Measurements from ENCODE around the gene UST. TPM values are rescaled to one million over a fixed set of nuclear protein-coding genes. Genes with fewer than 3 reads are reported as not detected.

The UST gene
- polyA plus RNA-seq, 1 donor (not counting 4 experiments of a cell fraction or from before 2014, with no cell fraction given): 6.1 TPM

DNA sequence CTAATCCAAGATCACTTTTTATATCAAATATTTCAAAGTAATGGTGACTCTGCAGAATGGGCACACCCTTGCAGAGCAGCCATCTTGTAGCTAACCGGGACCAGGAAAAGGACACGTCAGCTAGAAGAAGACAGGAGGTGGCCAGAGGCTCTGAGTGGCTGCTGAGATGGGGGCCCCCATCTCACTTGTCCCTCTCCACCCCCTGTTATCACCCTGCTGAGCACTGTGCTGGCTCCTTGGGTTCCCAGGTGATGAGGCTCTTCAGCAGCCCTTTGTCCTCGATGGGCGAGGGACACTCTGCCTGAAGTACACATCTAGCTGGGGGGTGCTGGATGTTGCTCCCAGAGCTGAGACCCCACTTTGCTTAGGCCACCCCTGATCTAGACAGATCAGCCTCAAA, 126.3 kb downstream of the UST start:
- no peak for TF ChIP-seq EZH2 (IDR thresholded peaks at IDR 0.05; ENCODE audit: low read length)
- TF ChIP-seq, protein P1, sequence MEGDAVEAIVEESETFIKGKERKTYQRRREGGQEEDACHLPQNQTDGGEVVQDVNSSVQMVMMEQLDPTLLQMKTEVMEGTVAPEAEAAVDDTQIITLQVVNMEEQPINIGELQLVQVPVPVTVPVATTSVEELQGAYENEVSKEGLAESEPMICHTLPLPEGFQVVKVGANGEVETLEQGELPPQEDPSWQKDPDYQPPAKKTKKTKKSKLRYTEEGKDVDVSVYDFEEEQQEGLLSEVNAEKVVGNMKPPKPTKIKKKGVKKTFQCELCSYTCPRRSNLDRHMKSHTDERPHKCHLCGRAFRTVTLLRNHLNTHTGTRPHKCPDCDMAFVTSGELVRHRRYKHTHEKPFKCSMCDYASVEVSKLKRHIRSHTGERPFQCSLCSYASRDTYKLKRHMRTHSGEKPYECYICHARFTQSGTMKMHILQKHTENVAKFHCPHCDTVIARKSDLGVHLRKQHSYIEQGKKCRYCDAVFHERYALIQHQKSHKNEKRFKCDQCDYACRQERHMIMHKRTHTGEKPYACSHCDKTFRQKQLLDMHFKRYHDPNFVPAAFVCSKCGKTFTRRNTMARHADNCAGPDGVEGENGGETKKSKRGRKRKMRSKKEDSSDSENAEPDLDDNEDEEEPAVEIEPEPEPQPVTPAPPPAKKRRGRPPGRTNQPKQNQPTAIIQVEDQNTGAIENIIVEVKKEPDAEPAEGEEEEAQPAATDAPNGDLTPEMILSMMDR (optimal IDR thresholded peaks at IDR 0.05 in 1 of 3, IDR thresholded peaks at IDR 0.05 in 1 of 3, conservative IDR thresholded peaks at IDR 0.05 in 1 of 3; ENCODE audit: extremely low read depth in 1 of 3, insufficient read depth in 2 of 3, low read length in 3 of 3): no peak
- FAIRE-seq: no peak
- H3K4me3 ChIP-seq (ENCODE audit: control insufficient read depth in 2 of 3, extremely low read depth in 1 of 3, insufficient read depth in 2 of 3, low read depth in 1 of 3, low read length in 3 of 3): no peak overlapping the region
- H3K4me1 ChIP-seq (ENCODE audit: control insufficient read depth, extremely low read depth, insufficient read depth, low read length): peaks cover 54% of the 10 kb centered on the region
- dilution Hi-C loops (cut with MboI; ENCODE audit: extremely low pct_ligation_motif_present, low sequenced_read_pairs): no loop called here
- no peak overlapping the region for H3K4me2 ChIP-seq (ENCODE audit: control insufficient read depth, extremely low read depth, insufficient read depth, low read depth, low read length)
- H3K9me1 ChIP-seq (ENCODE audit: control insufficient read depth, extremely low read depth, insufficient read depth, low read length): no peaks in the 10 kb centered on the region
- H4K20me1 ChIP-seq (ENCODE audit: control insufficient read depth, extremely low read depth, insufficient read depth, low read length): no peaks in the 10 kb centered on the region
- no peaks in the 10 kb centered on the region for H3K36me3 ChIP-seq (ENCODE audit: control insufficient read depth in 2 of 2, extremely low read depth in 1 of 2, insufficient read depth in 2 of 2, low read length in 2 of 2)
- no peak overlapping the region for H3K27ac ChIP-seq (ENCODE audit: control insufficient read depth, insufficient read depth, low read length)
- H3K79me2 ChIP-seq (ENCODE audit: control insufficient read depth, insufficient read depth, low read length): no peaks in the 10 kb centered on the region
- no peaks in the 10 kb centered on the region for H3K9me3 ChIP-seq (ENCODE audit: control insufficient read depth, low read depth, low read length)
- no peak overlapping the region for H2AFZ ChIP-seq (ENCODE audit: control insufficient read depth, low read length)
- no peaks in the 10 kb centered on the region for H3K27me3 ChIP-seq (ENCODE audit: control insufficient read depth, extremely low read depth, insufficient read depth, low read length)
- DNase-seq (ENCODE audit: low read depth, low spot score): no peak
- no peak overlapping the region for H3K9ac ChIP-seq (ENCODE audit: control insufficient read depth, extremely low read depth, insufficient read depth, low read length)

DNA sequence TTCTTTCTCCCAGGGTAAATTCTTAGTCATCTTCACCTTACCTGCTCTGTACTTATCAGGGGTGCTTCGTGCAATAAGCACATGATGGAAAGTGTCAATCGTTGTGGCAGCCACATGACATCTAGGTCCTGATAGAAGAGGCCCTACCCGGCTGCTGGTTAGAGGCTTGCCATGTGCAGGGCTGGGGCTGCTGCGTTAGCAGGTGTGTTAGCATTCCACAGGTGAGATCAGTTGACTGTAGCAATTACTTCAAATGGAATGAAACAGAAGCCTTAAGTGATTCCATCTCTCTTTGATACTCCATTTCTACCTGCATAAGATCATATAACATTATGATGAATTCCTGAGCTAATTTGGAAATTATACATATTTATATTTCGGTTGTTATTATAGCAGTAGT, 127.0 kb downstream of the UST start:
- no peaks in the 10 kb centered on the region for H3K9me1 ChIP-seq (ENCODE audit: control insufficient read depth, extremely low read depth, insufficient read depth, low read length)
- dilution Hi-C loops (cut with MboI; ENCODE audit: extremely low pct_ligation_motif_present, low sequenced_read_pairs): no loop called here
- H3K27ac ChIP-seq (ENCODE audit: control insufficient read depth, insufficient read depth, low read length): no peak overlapping the region
- no peak overlapping the region for H2AFZ ChIP-seq (ENCODE audit: control insufficient read depth, low read length)
- no peaks in the 10 kb centered on the region for H3K27me3 ChIP-seq (ENCODE audit: control insufficient read depth, extremely low read depth, insufficient read depth, low read length)
- no peak overlapping the region for H3K9ac ChIP-seq (ENCODE audit: control insufficient read depth, extremely low read depth, insufficient read depth, low read length)
- no peaks in the 10 kb centered on the region for H3K9me3 ChIP-seq (ENCODE audit: control insufficient read depth, low read depth, low read length)
- H3K4me2 ChIP-seq (ENCODE audit: control insufficient read depth, extremely low read depth, insufficient read depth, low read depth, low read length): no peak overlapping the region
- H3K4me1 ChIP-seq (ENCODE audit: control insufficient read depth, extremely low read depth, insufficient read depth, low read length): peaks cover 49% of the 10 kb centered on the region
- FAIRE-seq (no peak), DNase-seq (ENCODE audit: low read depth, low spot score) (no peak)
- no peaks in the 10 kb centered on the region for H4K20me1 ChIP-seq (ENCODE audit: control insufficient read depth, extremely low read depth, insufficient read depth, low read length)
- TF ChIP-seq, protein P1 (optimal IDR thresholded peaks at IDR 0.05 in 1 of 3, IDR thresholded peaks at IDR 0.05 in 1 of 3, conservative IDR thresholded peaks at IDR 0.05 in 1 of 3; ENCODE audit: extremely low read depth in 1 of 3, insufficient read depth in 2 of 3, low read length in 3 of 3): no peak
- no peak for TF ChIP-seq EZH2 (IDR thresholded peaks at IDR 0.05; ENCODE audit: low read length)
- H3K36me3 ChIP-seq (ENCODE audit: control insufficient read depth in 2 of 2, extremely low read depth in 1 of 2, insufficient read depth in 2 of 2, low read length in 2 of 2): no peaks in the 10 kb centered on the region
- H3K79me2 ChIP-seq (ENCODE audit: control insufficient read depth, insufficient read depth, low read length): no peaks in the 10 kb centered on the region
- H3K4me3 ChIP-seq (ENCODE audit: control insufficient read depth in 2 of 3, extremely low read depth in 1 of 3, insufficient read depth in 2 of 3, low read depth in 1 of 3, low read length in 3 of 3): no peak overlapping the region
